ENCODE data around the gene CNKSR3.

The CNKSR3 gene

DNA sequence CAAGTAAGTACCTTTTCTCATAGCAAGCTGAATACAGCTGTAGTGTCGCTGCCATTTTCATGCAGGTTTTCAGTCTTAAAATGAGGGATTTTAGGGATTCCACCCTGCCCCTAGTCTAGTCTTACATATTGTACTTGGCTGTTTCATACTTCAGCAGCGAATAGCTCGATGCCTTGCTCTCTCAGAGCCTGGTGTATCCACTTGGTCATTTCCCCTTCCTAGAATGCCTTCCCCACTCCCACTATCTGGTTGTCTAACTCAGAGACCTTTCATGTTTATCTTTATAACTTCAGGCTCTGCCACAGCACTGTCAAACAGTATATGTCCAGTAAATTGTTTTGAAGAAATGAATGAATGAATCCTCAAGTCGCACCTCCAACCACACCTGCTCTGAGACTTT lies 132.8 kb downstream of the CNKSR3 start:
- no peak overlapping the region for H3K4me3 ChIP-seq (ENCODE audit: low read depth in 1 of 2, low read length in 2 of 2)
- H3K4me1 ChIP-seq (ENCODE audit: control insufficient read depth in 1 of 2, insufficient read depth in 2 of 2, low read length in 2 of 2): peaks cover 0 to 5% of the 10 kb centered on the region in 2 donors
- H3K27me3 ChIP-seq (ENCODE audit: control insufficient read depth in 1 of 2, insufficient read depth in 2 of 2, low read length in 2 of 2): no peaks in the 10 kb centered on the region
- no peak overlapping the region for H3K27ac ChIP-seq (ENCODE audit: low read depth, low read length)
- H3K9ac ChIP-seq (ENCODE audit: low read depth in 1 of 2, low read length in 2 of 2): no peak overlapping the region
- no peaks in the 10 kb centered on the region for H3K36me3 ChIP-seq (ENCODE audit: control insufficient read depth in 1 of 2, insufficient read depth in 2 of 2, low read length in 2 of 2)
- H3K9me3 ChIP-seq (ENCODE audit: control insufficient read depth in 1 of 2, low read length in 2 of 2): no peaks in the 10 kb centered on the region

DNA sequence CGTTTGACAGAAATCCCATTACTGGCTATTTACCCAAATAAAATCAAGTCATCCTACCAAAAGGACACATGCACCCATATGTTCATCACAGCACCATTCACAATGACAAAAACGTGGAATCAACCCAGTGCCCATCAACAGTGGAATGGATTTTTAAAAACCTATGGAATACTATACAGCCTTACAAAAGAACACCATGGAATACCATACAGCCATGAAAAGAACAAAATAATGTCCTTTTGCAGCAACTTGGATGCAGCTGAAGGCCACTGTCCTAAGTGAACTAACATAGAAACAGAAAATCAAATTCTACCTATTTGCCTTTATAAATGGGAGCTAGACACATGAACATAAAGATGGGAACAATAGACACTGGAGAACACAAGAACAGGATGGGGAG lies 136.5 kb downstream of the CNKSR3 start:
- H3K4me3 ChIP-seq (ENCODE audit: low read depth in 1 of 2, low read length in 2 of 2): no peak overlapping the region
- H3K27me3 ChIP-seq (ENCODE audit: control insufficient read depth in 1 of 2, insufficient read depth in 2 of 2, low read length in 2 of 2): no peaks in the 10 kb centered on the region
- no peak overlapping the region for H3K9ac ChIP-seq (ENCODE audit: low read depth in 1 of 2, low read length in 2 of 2)
- H3K27ac ChIP-seq (ENCODE audit: low read depth, low read length): no peak overlapping the region
- H3K4me1 ChIP-seq (ENCODE audit: control insufficient read depth in 1 of 2, insufficient read depth in 2 of 2, low read length in 2 of 2): no peaks in the 10 kb centered on the region
- no peaks in the 10 kb centered on the region for H3K36me3 ChIP-seq (ENCODE audit: control insufficient read depth in 1 of 2, insufficient read depth in 2 of 2, low read length in 2 of 2)
- H3K9me3 ChIP-seq (ENCODE audit: control insufficient read depth in 1 of 2, low read length in 2 of 2): no peaks in the 10 kb centered on the region

DNA sequence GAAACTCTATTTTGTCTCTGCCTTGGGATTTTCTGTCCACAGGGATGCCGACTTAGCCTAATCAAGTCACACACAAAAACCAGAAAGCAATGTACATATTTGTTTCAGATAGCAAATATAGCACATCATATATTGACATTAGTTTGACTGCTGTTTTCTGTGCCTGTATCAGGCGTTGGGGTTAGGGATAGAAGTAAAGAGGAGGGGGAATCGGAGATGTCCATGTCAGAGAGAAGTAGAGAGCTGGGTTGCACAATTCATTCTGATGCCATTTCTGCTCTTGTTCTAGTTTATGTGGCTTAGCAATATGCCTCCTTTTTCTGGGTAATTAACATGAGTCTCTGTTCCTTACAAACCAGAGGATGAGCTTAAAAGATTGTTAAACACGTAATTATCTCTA lies 139.2 kb downstream of the CNKSR3 start:
- Histone ChIP-seq H3K4me3 (ENCODE audit: low read depth in 1 of 2, low read length in 2 of 2) (no peak overlapping the region), H3K27ac (ENCODE audit: low read depth, low read length) (no peak overlapping the region), H3K9me3 (ENCODE audit: control insufficient read depth in 1 of 2, low read length in 2 of 2) (no peaks in the 10 kb centered on the region), H3K27me3 (ENCODE audit: control insufficient read depth in 1 of 2, insufficient read depth in 2 of 2, low read length in 2 of 2) (no peaks in the 10 kb centered on the region), H3K9ac (ENCODE audit: low read depth in 1 of 2, low read length in 2 of 2) (no peak overlapping the region), H3K36me3 (ENCODE audit: control insufficient read depth in 1 of 2, insufficient read depth in 2 of 2, low read length in 2 of 2) (no peaks in the 10 kb centered on the region), H3K4me1 (ENCODE audit: control insufficient read depth in 1 of 2, insufficient read depth in 2 of 2, low read length in 2 of 2) (no peaks in the 10 kb centered on the region)

DNA sequence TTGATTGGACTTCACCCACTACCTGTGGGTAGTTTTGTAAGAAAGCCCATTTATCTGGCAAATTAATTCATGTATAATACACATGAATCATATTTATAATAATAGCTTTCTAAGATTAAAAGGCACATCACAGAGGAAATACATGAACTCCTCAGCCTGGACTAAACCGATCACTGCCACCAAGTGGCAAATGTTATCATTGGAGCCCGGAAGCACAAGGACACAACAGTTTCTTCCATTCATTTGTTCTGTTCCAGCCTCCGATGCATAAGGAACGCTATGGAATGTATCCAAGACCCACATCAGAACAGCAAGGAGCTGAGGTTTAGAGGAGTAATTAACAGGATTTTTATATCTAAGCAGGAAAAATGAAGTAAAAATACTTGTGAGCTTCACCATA lies 139.9 kb downstream of the CNKSR3 start:
- no peak overlapping the region for H3K27ac ChIP-seq (ENCODE audit: low read depth, low read length)
- no peak overlapping the region for H3K4me3 ChIP-seq (ENCODE audit: low read depth in 1 of 2, low read length in 2 of 2)
- H3K9me3 ChIP-seq (ENCODE audit: control insufficient read depth in 1 of 2, low read length in 2 of 2): no peaks in the 10 kb centered on the region
- H3K36me3 ChIP-seq (ENCODE audit: control insufficient read depth in 1 of 2, insufficient read depth in 2 of 2, low read length in 2 of 2): no peaks in the 10 kb centered on the region
- H3K9ac ChIP-seq (ENCODE audit: low read depth in 1 of 2, low read length in 2 of 2): no peak overlapping the region
- no peaks in the 10 kb centered on the region for H3K27me3 ChIP-seq (ENCODE audit: control insufficient read depth in 1 of 2, insufficient read depth in 2 of 2, low read length in 2 of 2)
- no peaks in the 10 kb centered on the region for H3K4me1 ChIP-seq (ENCODE audit: control insufficient read depth in 1 of 2, insufficient read depth in 2 of 2, low read length in 2 of 2)

DNA sequence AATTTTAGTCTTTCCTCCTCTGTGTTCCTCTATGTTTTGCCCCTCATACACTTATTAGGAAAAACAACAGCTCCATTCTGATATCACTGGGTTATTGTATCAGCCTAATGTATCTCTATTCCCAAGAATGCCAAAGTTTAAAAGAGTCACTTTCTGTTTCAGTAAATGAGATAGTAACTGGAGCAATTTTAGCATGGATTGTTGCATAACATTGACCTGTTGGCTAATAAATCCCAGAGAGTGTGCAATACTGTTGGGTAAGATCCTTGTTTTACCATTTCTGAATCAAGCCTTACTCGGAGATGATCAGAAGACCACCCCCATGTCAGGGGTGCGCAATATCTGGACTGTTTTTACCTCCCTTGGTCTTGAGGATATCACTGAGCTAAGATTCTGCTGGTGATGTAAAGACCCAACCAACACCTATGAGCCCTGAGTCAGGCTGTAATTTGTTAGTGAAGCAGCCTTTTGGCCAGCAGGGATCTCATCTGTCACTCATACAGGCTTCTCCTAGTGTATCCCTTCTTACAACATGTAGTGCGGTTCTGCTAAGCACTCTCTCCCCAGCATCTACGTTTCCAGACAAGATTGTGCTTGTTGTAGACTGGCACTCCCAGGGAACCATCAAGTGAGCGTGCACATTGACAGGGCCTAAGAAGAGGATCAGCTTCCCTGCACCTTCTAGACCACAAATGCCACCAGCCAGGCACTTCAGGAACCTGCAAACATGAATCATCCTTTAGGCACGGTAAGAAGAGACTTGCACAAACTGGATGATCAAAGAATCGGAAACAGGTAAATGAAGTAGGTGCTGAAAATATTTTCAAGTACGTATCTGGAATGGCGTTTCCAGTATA lies 142.4 kb downstream of the CNKSR3 start:
- no peaks in the 10 kb centered on the region for H3K9me3 ChIP-seq (ENCODE audit: control insufficient read depth in 1 of 2, low read length in 2 of 2)
- no peaks in the 10 kb centered on the region for H3K27me3 ChIP-seq (ENCODE audit: control insufficient read depth in 1 of 2, insufficient read depth in 2 of 2, low read length in 2 of 2)
- no peaks in the 10 kb centered on the region for H3K36me3 ChIP-seq (ENCODE audit: control insufficient read depth in 1 of 2, insufficient read depth in 2 of 2, low read length in 2 of 2)
- H3K4me3 ChIP-seq (ENCODE audit: low read depth in 1 of 2, low read length in 2 of 2): no peak overlapping the region
- H3K9ac ChIP-seq (ENCODE audit: low read depth in 1 of 2, low read length in 2 of 2): no peak overlapping the region
- no peaks in the 10 kb centered on the region for H3K4me1 ChIP-seq (ENCODE audit: control insufficient read depth in 1 of 2, insufficient read depth in 2 of 2, low read length in 2 of 2)
- no peak overlapping the region for H3K27ac ChIP-seq (ENCODE audit: low read depth, low read length)

DNA sequence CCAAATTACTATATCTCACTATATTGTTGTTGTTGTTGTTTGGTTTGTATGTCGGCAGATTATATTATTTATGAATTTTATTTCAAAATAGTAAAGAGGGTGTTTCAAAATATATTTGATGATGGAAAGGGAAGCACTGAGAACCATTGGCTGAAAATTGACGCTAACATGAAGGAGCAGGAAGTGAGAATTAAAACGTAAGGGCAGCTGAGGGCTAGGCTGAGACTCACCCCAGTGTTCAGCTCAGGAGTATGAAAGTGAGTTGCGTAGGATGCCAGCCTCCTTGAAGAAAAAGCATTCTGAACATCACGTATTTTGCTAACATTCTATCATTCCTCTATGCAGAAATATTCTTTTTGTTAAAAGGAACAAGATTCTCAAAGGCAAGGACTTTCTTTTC lies 143.1 kb downstream of the CNKSR3 start:
- Histone ChIP-seq H3K9ac (ENCODE audit: low read depth in 1 of 2, low read length in 2 of 2) (no peak overlapping the region), H3K27ac (ENCODE audit: low read depth, low read length) (no peak overlapping the region), H3K4me3 (ENCODE audit: low read depth in 1 of 2, low read length in 2 of 2) (no peak overlapping the region), H3K9me3 (ENCODE audit: control insufficient read depth in 1 of 2, low read length in 2 of 2) (no peaks in the 10 kb centered on the region), H3K36me3 (ENCODE audit: control insufficient read depth in 1 of 2, insufficient read depth in 2 of 2, low read length in 2 of 2) (no peaks in the 10 kb centered on the region), H3K27me3 (ENCODE audit: control insufficient read depth in 1 of 2, insufficient read depth in 2 of 2, low read length in 2 of 2) (no peaks in the 10 kb centered on the region), H3K4me1 (ENCODE audit: control insufficient read depth in 1 of 2, insufficient read depth in 2 of 2, low read length in 2 of 2) (no peaks in the 10 kb centered on the region)

DNA sequence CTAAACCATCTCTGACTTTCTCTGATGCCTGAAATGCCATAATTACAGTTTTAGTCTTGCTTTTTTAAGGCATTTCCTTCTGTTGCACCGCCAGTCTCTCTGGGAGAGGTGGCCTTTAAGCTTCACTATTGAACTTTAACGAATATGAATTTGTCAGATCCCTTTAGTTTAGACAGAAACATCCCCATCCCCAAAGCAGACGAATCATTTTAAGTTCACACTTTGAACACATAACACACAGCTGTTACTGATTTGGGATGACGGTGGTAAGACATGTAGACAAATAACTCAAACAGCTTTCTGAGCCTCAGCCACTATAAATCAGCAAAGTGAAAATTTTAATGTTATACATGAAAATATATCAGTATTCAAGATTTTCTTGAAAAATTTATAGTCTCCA lies 146.7 kb downstream of the CNKSR3 start:
- H3K9ac ChIP-seq (ENCODE audit: low read depth in 1 of 2, low read length in 2 of 2): no peak overlapping the region
- H3K27me3 ChIP-seq (ENCODE audit: control insufficient read depth in 1 of 2, insufficient read depth in 2 of 2, low read length in 2 of 2): no peaks in the 10 kb centered on the region
- H3K9me3 ChIP-seq (ENCODE audit: control insufficient read depth in 1 of 2, low read length in 2 of 2): no peaks in the 10 kb centered on the region
- H3K27ac ChIP-seq (ENCODE audit: low read depth, low read length): no peak overlapping the region
- H3K36me3 ChIP-seq (ENCODE audit: control insufficient read depth in 1 of 2, insufficient read depth in 2 of 2, low read length in 2 of 2): no peaks in the 10 kb centered on the region
- no peak overlapping the region for H3K4me3 ChIP-seq (ENCODE audit: low read depth in 1 of 2, low read length in 2 of 2)
- peaks cover 0 to 4% of the 10 kb centered on the region in 2 donors for H3K4me1 ChIP-seq (ENCODE audit: control insufficient read depth in 1 of 2, insufficient read depth in 2 of 2, low read length in 2 of 2)

DNA sequence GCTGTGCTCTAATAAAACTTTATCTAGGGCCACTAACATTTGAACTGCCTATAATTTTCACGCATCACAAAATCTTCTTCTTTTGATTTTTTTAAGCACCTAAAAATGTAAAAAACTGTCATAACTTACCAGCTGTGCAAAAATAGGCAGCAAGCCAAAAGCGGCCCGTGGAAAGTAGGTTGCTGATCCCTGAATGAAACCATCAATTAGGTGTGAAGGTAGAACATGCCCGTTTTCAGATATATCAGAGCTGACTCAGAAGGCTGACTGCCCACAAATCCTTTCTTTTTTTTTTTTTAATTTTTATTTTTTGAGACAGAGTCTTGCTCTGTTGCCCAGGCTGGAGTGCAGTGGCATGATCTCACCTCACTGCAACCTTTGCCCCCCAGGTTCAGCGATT lies 149.0 kb downstream of the CNKSR3 start:
- Histone ChIP-seq H3K36me3 (ENCODE audit: control insufficient read depth in 1 of 2, insufficient read depth in 2 of 2, low read length in 2 of 2) (no peaks in the 10 kb centered on the region), H3K4me3 (ENCODE audit: low read depth in 1 of 2, low read length in 2 of 2) (no peak overlapping the region), H3K9ac (ENCODE audit: low read depth in 1 of 2, low read length in 2 of 2) (no peak overlapping the region), H3K27ac (ENCODE audit: low read depth, low read length) (no peak overlapping the region), H3K27me3 (ENCODE audit: control insufficient read depth in 1 of 2, insufficient read depth in 2 of 2, low read length in 2 of 2) (no peaks in the 10 kb centered on the region), H3K4me1 (ENCODE audit: control insufficient read depth in 1 of 2, insufficient read depth in 2 of 2, low read length in 2 of 2) (peaks cover 0 to 4% of the 10 kb centered on the region in 2 donors), H3K9me3 (ENCODE audit: control insufficient read depth in 1 of 2, low read length in 2 of 2) (no peaks in the 10 kb centered on the region)

DNA sequence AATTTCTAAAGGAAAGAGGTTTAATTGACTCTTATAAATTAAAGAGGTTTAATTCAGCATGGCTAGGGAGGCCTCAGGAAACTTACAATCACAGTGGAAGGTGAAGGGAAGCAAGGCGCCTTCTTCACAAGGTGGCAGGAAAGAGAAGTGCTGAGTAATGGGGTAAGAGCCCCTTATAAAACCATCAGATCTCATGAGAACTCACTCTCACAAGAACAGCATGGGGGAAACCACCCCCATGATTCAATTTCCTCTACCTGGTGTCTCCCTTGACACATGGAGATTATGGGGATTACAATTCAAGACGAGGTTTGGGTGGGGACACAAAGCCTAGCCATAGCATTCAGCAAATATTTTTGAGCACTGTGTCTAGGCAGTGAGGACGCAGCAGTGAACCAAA lies 150.0 kb downstream of the CNKSR3 start:
- H3K4me3 ChIP-seq (ENCODE audit: low read depth in 1 of 2, low read length in 2 of 2): no peak overlapping the region

DNA sequence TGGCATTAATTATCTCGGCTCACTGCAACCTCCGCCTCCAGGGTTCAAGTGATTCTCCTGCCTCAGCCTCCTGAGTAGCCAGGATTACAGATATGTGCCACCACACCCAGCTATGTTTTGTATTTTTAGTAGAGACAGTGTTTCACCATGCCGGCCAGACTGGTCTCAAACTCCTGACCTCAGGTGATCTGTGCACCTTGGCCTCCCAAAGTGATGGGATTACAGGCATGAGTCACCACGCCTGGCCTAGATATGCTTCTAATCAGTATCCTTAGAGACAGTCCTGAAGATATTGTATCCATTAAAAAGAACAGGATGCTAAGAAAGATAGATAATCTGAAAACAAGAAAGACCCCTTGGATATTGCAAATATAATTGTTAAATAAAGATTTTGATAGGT lies 150.8 kb downstream of the CNKSR3 start:
- no peaks in the 10 kb centered on the region for H3K36me3 ChIP-seq (ENCODE audit: control insufficient read depth in 1 of 2, insufficient read depth in 2 of 2, low read length in 2 of 2)
- H3K4me3 ChIP-seq (ENCODE audit: low read depth in 1 of 2, low read length in 2 of 2): no peak overlapping the region
- H3K9ac ChIP-seq (ENCODE audit: low read depth in 1 of 2, low read length in 2 of 2): no peak overlapping the region
- peaks cover 0 to 4% of the 10 kb centered on the region in 2 donors for H3K4me1 ChIP-seq (ENCODE audit: control insufficient read depth in 1 of 2, insufficient read depth in 2 of 2, low read length in 2 of 2)
- no peaks in the 10 kb centered on the region for H3K9me3 ChIP-seq (ENCODE audit: control insufficient read depth in 1 of 2, low read length in 2 of 2)
- no peaks in the 10 kb centered on the region for H3K27me3 ChIP-seq (ENCODE audit: control insufficient read depth in 1 of 2, insufficient read depth in 2 of 2, low read length in 2 of 2)
- no peak overlapping the region for H3K27ac ChIP-seq (ENCODE audit: low read depth, low read length)

More for the DNA sequence above, 150.0 kb downstream of the CNKSR3 start:
- H3K27ac ChIP-seq (ENCODE audit: low read depth, low read length): no peak overlapping the region
- H3K9me3 ChIP-seq (ENCODE audit: control insufficient read depth in 1 of 2, low read length in 2 of 2): no peaks in the 10 kb centered on the region
- H3K36me3 ChIP-seq (ENCODE audit: control insufficient read depth in 1 of 2, insufficient read depth in 2 of 2, low read length in 2 of 2): no peaks in the 10 kb centered on the region
- H3K9ac ChIP-seq (ENCODE audit: low read depth in 1 of 2, low read length in 2 of 2): no peak overlapping the region
- H3K4me1 ChIP-seq (ENCODE audit: control insufficient read depth in 1 of 2, insufficient read depth in 2 of 2, low read length in 2 of 2): peaks cover 0 to 4% of the 10 kb centered on the region in 2 donors
- H3K27me3 ChIP-seq (ENCODE audit: control insufficient read depth in 1 of 2, insufficient read depth in 2 of 2, low read length in 2 of 2): no peaks in the 10 kb centered on the region

Measured in duodenal mucosa (tissue), 2 donors.